ENCODE measurements around the gene PROM1. TPM values are rescaled to one million over a fixed set of nuclear protein-coding genes. Genes with fewer than 3 reads are reported as not detected.

The PROM1 gene
- total and polyA plus RNA-seq, 2 of the 13 experiments (the other 11 are each of a cell fraction or from before 2014, with no cell fraction given): 3.9 to 16.4 TPM

DNA sequence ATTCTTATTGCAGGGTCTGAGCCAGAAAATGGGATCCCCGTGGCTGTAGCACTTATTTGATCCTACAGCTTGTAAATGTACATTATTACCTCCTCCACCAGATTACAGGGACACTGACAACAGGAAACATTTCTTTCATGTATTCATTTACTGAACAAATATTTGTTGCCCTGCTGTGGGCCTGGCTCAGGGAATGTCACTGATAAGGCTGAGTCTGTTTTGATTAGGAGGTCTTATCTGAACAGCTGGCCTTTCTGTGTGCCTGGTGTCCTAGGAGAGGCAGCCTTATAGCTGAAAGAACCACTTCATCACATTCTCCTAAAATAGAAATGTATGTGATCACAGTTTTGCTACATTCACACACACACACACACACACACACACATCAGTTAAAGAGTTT, 45.5 kb upstream of the PROM1 start:
- H3K9me3 ChIP-seq (ENCODE audit: low read length): no peaks in the 10 kb centered on the region
- no peaks in the 10 kb centered on the region for H3K79me2 ChIP-seq (ENCODE audit: insufficient read depth, low read length)
- no peak overlapping the region; a peak in 1 of 6 replicates for H3K4me3 ChIP-seq (replicated peaks in 1 of 3; ENCODE audit: insufficient read depth in 1 of 3, low read depth in 2 of 3, low read length in 3 of 3)
- 0% methylated on average over 1 of the region's 1 CpG for WGBS (ENCODE audit: low lambda C conversion rate)
- ChIA-PET POLR2A (interaction anchor here (1.0 to 1.7 kb wide), 5 partner anchors 10 to 101 kb away, joined by 3 to 15 read pairs (median 4); no protein-coding TSS in a partner anchor), CTCF (ENCODE audit: low intra/inter-chr PET ratio, low total read pairs) (no interaction called here)
- H3K36me3 ChIP-seq (replicated peaks in 1 of 2; ENCODE audit: control insufficient read depth in 1 of 2, insufficient read depth in 2 of 2, low read length in 2 of 2): no peaks in the 10 kb centered on the region
- DNase-seq (ENCODE audit: low spot score) (peak; percentile 91), ATAC-seq (peak; percentile 93), FAIRE-seq (peak; percentile 64)
- intact Hi-C loops (cut with micrococcal nuclease; ENCODE audit: unreplicated experiment) (loop anchor here (1.0 kb wide), 1 partner anchor 12 kb away; no protein-coding TSS in a partner anchor), in situ Hi-C loops (cut with HindIII; ENCODE audit: extremely low pct_ligation_motif_present, low pct_unique_long_range_greater_than_20kb) (no loop called here)
- H3K27ac ChIP-seq (ENCODE audit: extremely low read length, insufficient read depth, low read length): no peak overlapping the region
- peaks cover 83% of the 10 kb centered on the region for H3K4me1 ChIP-seq (ENCODE audit: insufficient read depth, low read length)
- no peak overlapping the region for H3K9ac ChIP-seq (ENCODE audit: insufficient read depth, low read depth, low read length)
- peak overlapping the region; percentile 41 for H3K4me2 ChIP-seq (ENCODE audit: low read depth, low read length)
- no TSS peak for BruUV-seq (replicated peaks)
- peaks cover 0 to 3% of the 10 kb centered on the region in 2 experiments; a peak in 1 of 5 replicates for H3K27me3 ChIP-seq (ENCODE audit: control insufficient read depth in 1 of 2, insufficient read depth in 2 of 2, low read length in 2 of 2)
- no peak overlapping the region for H2AFZ ChIP-seq (ENCODE audit: low read length)
- H4K20me1 ChIP-seq (ENCODE audit: insufficient read depth, low read length): no peaks in the 10 kb centered on the region
- TF ChIP-seq, protein P1, sequence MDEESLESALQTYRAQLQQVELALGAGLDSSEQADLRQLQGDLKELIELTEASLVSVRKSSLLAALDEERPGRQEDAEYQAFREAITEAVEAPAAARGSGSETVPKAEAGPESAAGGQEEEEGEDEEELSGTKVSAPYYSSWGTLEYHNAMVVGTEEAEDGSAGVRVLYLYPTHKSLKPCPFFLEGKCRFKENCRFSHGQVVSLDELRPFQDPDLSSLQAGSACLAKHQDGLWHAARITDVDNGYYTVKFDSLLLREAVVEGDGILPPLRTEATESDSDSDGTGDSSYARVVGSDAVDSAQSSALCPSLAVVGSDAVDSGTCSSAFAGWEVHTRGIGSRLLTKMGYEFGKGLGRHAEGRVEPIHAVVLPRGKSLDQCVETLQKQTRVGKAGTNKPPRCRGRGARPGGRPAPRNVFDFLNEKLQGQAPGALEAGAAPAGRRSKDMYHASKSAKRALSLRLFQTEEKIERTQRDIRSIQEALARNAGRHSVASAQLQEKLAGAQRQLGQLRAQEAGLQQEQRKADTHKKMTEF (CRISPR knock-in tag; IDR thresholded peaks at IDR 0.05): peak; percentile 27; the same call in 1 of the 2 replicates
- TF ChIP-seq ELF3 (CRISPR knock-in tag; IDR thresholded peaks at IDR 0.05) (peak; percentile 84), ZFX (CRISPR knock-in tag; IDR thresholded peaks at IDR 0.05; ENCODE audit: low read depth) (peak; percentile 40; the same call in 1 of the 2 replicates), ZNF569 (CRISPR knock-in tag; IDR thresholded peaks at IDR 0.05; ENCODE audit: borderline replicate concordance) (no peak), ZSCAN9 (CRISPR knock-in tag; IDR thresholded peaks at IDR 0.05; ENCODE audit: borderline replicate concordance) (no peak), NFRKB (IDR thresholded peaks at IDR 0.05) (no peak), ZNF484 (CRISPR knock-in tag; IDR thresholded peaks at IDR 0.05; ENCODE audit: borderline replicate concordance, low read depth) (no peak), EZH2 (conservative IDR thresholded peaks at IDR 0.05; ENCODE audit: low read depth, low read length) (no peak), ZNF878 (CRISPR knock-in tag; IDR thresholded peaks at IDR 0.05) (peak; percentile 64; the same call in 1 of the 2 replicates), ZNF430 (CRISPR knock-in tag; IDR thresholded peaks at IDR 0.05) (no peak), ETV5 (CRISPR knock-in tag; IDR thresholded peaks at IDR 0.05; ENCODE audit: borderline replicate concordance) (peak; percentile 77; the same call in 1 of the 2 replicates), MTA1 (CRISPR knock-in tag; IDR thresholded peaks at IDR 0.05; ENCODE audit: borderline replicate concordance) (no peak), SIX1 (CRISPR knock-in tag; IDR thresholded peaks at IDR 0.05; ENCODE audit: borderline replicate concordance) (peak; percentile 95), POGZ (CRISPR knock-in tag; IDR thresholded peaks at IDR 0.05) (peak; percentile 68), NFATC3 (CRISPR knock-in tag; IDR thresholded peaks at IDR 0.05) (no peak), SMARCC2 (IDR thresholded peaks at IDR 0.05) (no peak), ZBTB1 (CRISPR knock-in tag; IDR thresholded peaks at IDR 0.05; ENCODE audit: borderline replicate concordance) (no peak), RARA (CRISPR knock-in tag; IDR thresholded peaks at IDR 0.05) (peak; percentile 57), HNF4A (CRISPR knock-in tag; IDR thresholded peaks at IDR 0.05) (peak; percentile 45; the same call in 1 of the 2 replicates), ARHGAP35 (CRISPR knock-in tag; IDR thresholded peaks at IDR 0.05; ENCODE audit: borderline replicate concordance) (no peak)
- TF ChIP-seq, protein P2, sequence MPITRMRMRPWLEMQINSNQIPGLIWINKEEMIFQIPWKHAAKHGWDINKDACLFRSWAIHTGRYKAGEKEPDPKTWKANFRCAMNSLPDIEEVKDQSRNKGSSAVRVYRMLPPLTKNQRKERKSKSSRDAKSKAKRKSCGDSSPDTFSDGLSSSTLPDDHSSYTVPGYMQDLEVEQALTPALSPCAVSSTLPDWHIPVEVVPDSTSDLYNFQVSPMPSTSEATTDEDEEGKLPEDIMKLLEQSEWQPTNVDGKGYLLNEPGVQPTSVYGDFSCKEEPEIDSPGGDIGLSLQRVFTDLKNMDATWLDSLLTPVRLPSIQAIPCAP (CRISPR knock-in tag; IDR thresholded peaks at IDR 0.05; ENCODE audit: low read depth): no peak
- TF ChIP-seq, protein P3, sequence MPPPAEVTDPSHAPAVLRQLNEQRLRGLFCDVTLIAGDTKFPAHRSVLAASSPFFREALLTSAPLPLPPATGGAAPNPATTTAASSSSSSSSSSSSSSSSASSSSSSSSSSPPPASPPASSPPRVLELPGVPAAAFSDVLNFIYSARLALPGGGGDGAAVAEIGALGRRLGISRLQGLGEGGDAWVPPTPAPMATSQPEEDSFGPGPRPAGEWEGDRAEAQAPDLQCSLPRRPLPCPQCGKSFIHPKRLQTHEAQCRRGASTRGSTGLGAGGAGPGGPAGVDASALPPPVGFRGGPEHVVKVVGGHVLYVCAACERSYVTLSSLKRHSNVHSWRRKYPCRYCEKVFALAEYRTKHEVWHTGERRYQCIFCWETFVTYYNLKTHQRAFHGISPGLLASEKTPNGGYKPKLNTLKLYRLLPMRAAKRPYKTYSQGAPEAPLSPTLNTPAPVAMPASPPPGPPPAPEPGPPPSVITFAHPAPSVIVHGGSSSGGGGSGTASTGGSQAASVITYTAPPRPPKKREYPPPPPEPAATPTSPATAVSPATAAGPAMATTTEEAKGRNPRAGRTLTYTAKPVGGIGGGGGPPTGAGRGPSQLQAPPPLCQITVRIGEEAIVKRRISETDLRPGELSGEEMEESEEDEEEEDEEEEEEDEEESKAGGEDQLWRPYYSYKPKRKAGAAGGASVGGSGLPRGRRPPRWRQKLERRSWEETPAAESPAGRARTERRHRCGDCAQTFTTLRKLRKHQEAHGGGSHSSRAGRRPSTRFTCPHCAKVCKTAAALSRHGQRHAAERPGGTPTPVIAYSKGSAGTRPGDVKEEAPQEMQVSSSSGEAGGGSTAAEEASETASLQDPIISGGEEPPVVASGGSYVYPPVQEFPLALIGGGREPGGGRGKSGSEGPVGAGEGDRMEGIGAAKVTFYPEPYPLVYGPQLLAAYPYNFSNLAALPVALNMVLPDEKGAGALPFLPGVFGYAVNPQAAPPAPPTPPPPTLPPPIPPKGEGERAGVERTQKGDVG (CRISPR knock-in tag; IDR thresholded peaks at IDR 0.05; ENCODE audit: borderline replicate concordance): no peak

All from HepG2 (cell line).